IgD-negative memory B cell (primary cell): ENCODE measurements around the gene ODC1. TPM values are rescaled to one million over a fixed set of nuclear protein-coding genes. Genes with fewer than 3 reads are reported as not detected.

Experiments used
- H3K27ac Mint-ChIP-seq, 3 donors: one replicate each; pipeline ENCODE4 v1.8.0; 2020 to 2022; ENCODE audit warnings: mild to moderate bottlenecking in 3 of 3, mixed read lengths in 3 of 3, moderate library complexity in 1 of 3
- H3K27me3 Mint-ChIP-seq: one replicate; pipeline ENCODE4 v1.8.0; 2021; ENCODE audit warnings: mixed read lengths
- H3K36me3 Mint-ChIP-seq: one replicate; pipeline ENCODE4 v1.8.0; 2020; ENCODE audit warnings: mild to moderate bottlenecking, mixed read lengths
- H3K4me1 Mint-ChIP-seq, 3 donors: one replicate each; pipeline ENCODE4 v1.8.0; 2020 to 2022; ENCODE audit warnings: mixed read lengths in 3 of 3, mild to moderate bottlenecking in 1 of 3
- H3K4me3 Mint-ChIP-seq, 4 donors: one replicate each; pipeline ENCODE4 v1.8.0; 2020 to 2022; ENCODE audit warnings: mild to moderate bottlenecking in 4 of 4, mixed read lengths in 4 of 4, moderate library complexity in 3 of 4
- H3K9me3 Mint-ChIP-seq, 3 donors: one replicate each; pipeline ENCODE4 v1.8.0; 2020 to 2021; ENCODE audit warnings: mixed read lengths in 3 of 3, mild to moderate bottlenecking in 1 of 3
- polyA plus RNA-seq: library from polyadenylated mRNA; unstranded; fragments of 300-500 nt; fragmentation: Illumina TruSeq; gene quantifications from one replicate; pipeline ENCODE4 v1.2.3, GENCODE V29; 2021

ODC1 gene
- polyA plus RNA-seq, 1 donor from 2014 or later = 207 TPM

DNA sequence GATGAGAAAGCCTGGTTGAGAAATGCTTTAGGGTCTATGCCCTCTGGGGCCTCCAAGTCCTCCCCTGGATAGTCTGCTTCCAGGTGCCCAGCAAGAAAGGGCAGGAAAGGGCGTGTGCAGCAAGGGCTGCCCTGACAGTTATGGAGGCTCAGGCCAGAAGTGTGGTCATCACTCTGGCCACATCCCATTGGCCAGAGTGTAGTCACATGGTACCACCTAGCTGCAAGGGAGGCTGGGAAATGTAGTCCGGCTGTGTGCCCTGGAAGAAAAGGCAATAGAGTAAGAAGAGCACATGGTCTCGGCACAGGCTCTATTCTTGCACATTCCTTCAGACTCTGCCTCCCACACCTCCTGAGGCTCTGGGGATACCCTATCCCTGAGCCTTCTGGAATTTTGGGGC lies 35.7 kb downstream of the ODC1 start:
- peaks cover 39 to 51% (median 48%) of the 10 kb centered on the region in 3 donors for H3K4me1 Mint-ChIP-seq
- H3K4me3 Mint-ChIP-seq = no peak overlapping the region
- H3K27me3 Mint-ChIP-seq = no peaks in the 10 kb centered on the region
- peaks cover 2% of the 10 kb centered on the region for H3K36me3 Mint-ChIP-seq
- no peaks in the 10 kb centered on the region for H3K9me3 Mint-ChIP-seq
- peak overlapping the region in 2 of 3 donors; percentile 81 to 86 for H3K27ac Mint-ChIP-seq

DNA sequence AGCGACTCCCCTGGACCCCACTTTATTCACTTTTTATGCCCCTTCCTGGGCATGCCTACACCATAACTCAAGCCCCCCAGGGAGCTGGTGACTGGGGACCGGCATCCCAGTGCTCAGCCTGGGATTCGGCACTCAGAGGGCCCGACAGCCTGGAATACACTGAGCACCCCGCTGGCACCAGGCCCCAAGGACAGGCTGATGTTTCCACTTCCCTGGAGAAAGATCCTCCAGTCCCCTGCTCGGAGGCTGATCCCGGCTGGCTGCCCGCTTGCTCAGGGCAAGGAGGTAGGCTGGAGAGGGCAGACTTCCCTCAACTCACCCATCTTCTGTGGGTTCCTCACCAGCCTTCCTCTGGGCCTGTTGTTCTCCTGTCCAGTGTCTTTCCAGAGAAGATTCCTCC lies 36.6 kb downstream of the ODC1 start:
- Mint-ChIP-seq H3K27ac (peak overlapping the region in 2 of 3 donors; percentile 86 to 95), H3K4me1 (peaks cover 47 to 58% (median 56%) of the 10 kb centered on the region in 3 donors), H3K36me3 (no peaks in the 10 kb centered on the region), H3K27me3 (no peaks in the 10 kb centered on the region), H3K4me3 (peak overlapping the region in 1 of 4 donors; percentile 8), H3K9me3 (no peaks in the 10 kb centered on the region)

DNA sequence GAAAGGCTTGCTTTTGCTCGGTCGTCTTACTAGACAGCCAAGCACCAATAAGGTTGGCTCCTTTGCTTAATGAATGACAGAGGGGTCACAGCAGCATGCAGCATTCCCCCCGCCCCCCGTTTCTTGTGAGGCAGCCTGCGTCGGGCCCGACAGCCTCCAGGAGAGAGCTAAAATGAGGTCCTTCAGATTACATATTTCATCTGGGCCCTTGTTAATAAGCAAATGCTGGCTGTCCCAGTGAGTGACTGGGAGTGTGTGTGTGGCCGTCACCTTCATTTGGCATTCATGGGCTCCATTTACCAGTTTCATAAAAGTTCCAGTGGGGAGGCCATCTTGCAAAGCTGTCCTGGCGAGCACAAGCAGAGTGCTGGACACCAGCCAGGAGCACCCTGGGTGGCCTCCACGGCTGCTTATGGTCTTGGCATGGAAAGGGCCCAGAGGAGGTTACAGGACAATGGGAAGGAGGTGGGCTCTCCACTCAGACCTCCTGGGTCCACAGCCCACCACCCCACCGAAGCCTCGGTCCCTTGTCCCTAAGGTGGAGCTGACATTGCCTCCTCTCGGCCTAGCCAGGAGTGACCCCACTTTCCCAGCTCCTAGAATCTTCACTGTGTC lies 37.2 kb downstream of the ODC1 start:
- Mint-ChIP-seq H3K9me3 (no peaks in the 10 kb centered on the region), H3K4me1 (peaks cover 48 to 59% (median 57%) of the 10 kb centered on the region in 3 donors), H3K27me3 (no peaks in the 10 kb centered on the region), H3K27ac (peak overlapping the region; percentile 83 to 96 (median 95)), H3K36me3 (no peaks in the 10 kb centered on the region), H3K4me3 (peak overlapping the region; percentile 57 to 96 (median 84))

DNA sequence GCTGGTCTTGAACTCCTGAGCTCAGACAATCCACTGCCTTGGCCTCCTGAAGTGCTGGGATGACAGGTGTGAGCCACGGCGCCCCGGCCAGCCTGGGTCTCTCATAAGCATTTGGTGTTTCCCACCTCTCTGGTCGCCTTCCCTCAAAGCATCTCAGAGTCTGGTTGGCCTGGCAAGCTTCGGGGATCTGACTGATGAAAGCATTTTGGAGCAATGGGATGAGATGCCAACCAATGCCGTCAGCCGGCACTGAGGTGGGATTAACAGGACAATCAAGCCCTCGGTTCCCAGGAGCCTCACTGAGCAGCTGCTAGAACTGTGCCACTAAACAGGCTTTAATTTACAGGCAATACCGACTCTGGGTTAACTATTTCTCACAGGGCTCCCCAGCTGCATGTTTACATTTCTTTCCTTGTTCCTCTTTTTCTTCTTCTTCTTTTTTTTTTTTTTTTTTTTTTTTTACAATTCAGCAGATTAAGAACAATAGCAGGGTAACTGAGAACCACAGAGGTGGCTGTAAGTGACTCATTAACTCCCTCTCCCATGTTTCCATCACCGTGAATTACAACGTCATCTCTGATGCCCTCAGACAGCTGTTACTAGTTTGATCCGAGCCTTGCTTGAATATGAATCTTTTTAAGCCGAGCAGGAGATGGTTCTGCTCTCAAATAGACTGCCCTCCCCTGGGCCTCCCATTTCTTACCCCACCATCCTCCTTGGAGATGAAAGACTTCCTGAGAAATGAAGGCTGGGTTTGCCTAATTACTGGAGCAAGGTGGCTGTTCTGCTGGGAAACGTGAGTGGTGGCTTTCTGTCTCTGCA lies 37.9 kb downstream of the ODC1 start:
- Mint-ChIP-seq H3K4me3 (peak overlapping the region; percentile 57 to 96 (median 84)), H3K27ac (peak overlapping the region; percentile 83 to 96 (median 95)), H3K36me3 (no peaks in the 10 kb centered on the region), H3K27me3 (no peaks in the 10 kb centered on the region), H3K4me1 (peaks cover 48 to 59% (median 57%) of the 10 kb centered on the region in 3 donors), H3K9me3 (no peaks in the 10 kb centered on the region)

DNA sequence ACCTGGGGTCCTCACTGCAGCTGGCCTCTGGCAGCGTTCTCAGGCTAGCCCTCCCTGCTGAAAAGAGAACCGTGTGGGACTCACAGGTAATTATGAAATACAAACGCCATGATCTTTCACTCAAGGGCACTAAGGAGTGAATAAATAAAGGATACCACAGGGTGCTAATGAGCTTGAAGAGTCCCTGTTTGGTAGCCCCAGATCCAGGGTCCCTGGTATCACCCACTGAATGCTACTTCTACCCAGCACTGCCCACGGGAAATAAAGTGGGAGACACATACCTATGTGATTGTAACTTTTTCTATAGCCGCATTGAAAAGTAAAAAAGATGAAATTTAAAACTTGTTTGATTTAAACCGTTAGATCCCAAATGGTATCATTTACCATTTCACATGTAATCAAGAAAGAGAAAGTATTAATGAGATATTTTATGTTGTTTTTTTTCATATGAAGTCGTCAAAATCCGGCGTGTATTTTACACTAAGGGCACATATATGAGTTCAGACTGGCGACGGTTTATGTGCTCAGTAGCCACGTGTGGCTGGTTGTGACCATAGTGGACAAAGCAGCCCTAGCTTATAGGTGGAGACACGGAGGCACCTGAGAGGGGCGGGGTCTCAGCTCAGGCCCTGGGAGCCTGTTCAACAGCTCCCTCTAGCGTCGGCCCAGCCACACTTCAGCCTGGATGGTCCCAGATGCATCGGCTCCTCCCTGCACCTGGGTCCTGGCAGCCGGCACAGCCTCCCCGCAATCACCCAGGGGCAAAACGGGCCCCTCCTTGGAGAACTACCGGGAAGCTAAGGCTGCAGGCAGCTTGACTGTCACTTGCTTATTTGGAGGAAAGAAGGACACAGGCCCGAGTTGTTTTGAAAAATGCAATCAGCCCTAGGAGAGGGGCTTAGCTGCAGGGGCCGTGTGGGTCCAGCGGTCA lies 39.2 kb downstream of the ODC1 start:
- Mint-ChIP-seq H3K9me3 (no peaks in the 10 kb centered on the region), H3K36me3 (no peaks in the 10 kb centered on the region), H3K27me3 (no peaks in the 10 kb centered on the region), H3K27ac (peak overlapping the region; percentile 83 to 96 (median 95)), H3K4me1 (peaks cover 44 to 53% (median 51%) of the 10 kb centered on the region in 3 donors), H3K4me3 (peak overlapping the region; percentile 70 to 96 (median 85))

DNA sequence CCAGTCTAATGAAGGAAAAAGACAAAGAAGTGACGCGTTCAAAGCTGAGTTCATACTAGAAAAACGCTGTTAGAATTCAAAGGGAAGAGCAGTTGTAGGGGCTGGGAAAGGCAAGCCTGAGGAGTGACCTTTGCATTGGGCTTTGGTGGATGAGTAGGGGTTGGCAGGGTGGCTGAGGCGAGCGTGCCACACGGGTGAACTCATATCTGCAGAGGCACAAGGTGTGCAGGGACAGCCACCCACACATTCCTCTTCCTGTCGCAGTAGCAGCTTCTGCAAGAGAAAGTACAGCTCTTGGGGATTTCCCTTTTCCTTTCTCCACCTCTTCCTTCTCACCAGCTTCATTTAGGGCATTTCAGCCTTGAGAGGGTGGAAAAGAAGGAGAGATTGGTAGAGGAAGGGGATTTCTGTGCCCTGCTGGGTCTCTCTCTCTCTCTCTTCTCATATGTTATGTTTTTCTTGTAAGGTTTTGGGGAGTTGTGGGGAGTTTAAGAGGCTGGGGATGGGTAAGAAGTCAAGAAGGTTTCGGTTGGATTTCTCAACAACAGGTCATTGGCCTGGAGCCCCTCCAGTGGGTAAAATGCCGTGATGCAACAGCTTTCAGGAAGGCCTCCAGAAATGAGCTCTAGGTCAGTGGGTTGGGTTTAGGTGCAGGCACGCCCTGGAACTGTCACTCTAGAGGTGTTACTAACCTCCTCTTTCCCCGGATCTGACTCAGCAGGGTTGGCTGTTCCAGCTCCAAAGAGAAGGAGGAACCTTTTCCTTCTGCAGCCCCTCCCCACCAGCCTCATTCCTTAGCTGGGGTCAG lies 40.1 kb downstream of the ODC1 start:
- Mint-ChIP-seq H3K4me1 (peaks cover 42 to 49% (median 49%) of the 10 kb centered on the region in 3 donors), H3K4me3 (peak overlapping the region; percentile 70 to 96 (median 85)), H3K9me3 (no peaks in the 10 kb centered on the region), H3K36me3 (no peaks in the 10 kb centered on the region), H3K27me3 (no peaks in the 10 kb centered on the region), H3K27ac (peak overlapping the region; percentile 83 to 96 (median 95))

DNA sequence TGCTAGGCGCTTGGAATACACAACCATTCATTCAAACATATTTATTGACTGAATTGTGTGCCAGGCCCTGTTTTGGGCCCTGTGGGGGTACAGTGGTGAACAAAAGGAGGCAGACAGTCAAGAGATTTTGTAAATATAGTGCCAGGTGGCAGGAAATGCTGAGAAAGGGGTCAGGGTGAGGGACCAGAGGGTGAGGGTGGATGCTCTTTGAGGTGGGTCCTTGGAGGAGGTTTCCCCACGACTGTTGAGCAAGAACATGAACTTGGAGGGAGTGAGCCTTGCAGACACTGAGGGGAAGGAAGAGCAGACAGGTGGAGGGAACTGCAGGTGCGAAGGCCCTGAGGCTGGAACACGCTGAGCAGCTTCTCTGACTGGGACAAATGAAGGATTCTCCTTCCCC lies 40.7 kb downstream of the ODC1 start:
- peaks cover 39 to 48% (median 44%) of the 10 kb centered on the region in 3 donors for H3K4me1 Mint-ChIP-seq

DNA sequence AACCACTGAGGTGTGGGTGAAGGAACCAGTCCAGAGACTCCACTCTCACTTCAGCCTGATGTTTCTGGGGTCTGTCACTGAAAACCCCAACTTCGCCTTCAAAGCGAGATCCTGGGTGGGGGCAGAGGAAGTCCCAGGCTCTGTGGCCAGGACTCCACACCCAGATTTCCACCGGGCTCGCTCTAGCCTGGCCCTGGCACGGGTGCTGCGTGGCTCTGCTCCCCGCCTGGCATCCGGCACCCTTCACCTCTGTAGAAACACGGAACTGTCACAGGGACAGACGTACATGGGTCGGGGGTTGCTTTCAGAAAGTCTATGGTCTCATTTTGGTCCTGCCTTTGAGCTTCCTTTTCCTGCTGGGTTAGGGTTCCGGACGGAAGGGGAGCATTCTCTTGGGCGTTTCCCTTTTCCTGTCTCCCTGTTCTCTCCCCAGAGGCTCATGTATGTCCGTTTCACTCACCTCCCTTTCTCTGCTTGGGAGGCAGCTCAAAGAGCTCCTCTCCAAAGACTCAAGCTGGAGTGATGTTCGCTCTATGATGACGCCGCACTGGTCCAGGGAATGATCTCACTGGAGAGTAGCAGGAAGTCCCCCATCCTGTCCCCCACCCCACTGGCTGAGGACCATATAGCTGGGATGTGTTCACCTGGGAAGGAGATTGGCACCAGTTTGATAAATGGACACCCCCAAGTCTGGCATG lies 41.5 kb downstream of the ODC1 start:
- Mint-ChIP-seq H3K27me3 (no peaks in the 10 kb centered on the region), H3K27ac (peak overlapping the region in 2 of 3 donors; percentile 83 to 95), H3K4me3 (peak overlapping the region in 1 of 4 donors; percentile 38), H3K36me3 (no peaks in the 10 kb centered on the region), H3K4me1 (peaks cover 39 to 45% (median 43%) of the 10 kb centered on the region in 3 donors), H3K9me3 (no peaks in the 10 kb centered on the region)

More for the DNA sequence above, 40.7 kb downstream of the ODC1 start:
- no peaks in the 10 kb centered on the region for H3K9me3 Mint-ChIP-seq
- H3K4me3 Mint-ChIP-seq = peak overlapping the region in 3 of 4 donors; percentile 81 to 96 (median 89)
- H3K36me3 Mint-ChIP-seq = no peaks in the 10 kb centered on the region
- H3K27ac Mint-ChIP-seq = peak overlapping the region; percentile 83 to 96 (median 95)
- no peaks in the 10 kb centered on the region for H3K27me3 Mint-ChIP-seq

DNA sequence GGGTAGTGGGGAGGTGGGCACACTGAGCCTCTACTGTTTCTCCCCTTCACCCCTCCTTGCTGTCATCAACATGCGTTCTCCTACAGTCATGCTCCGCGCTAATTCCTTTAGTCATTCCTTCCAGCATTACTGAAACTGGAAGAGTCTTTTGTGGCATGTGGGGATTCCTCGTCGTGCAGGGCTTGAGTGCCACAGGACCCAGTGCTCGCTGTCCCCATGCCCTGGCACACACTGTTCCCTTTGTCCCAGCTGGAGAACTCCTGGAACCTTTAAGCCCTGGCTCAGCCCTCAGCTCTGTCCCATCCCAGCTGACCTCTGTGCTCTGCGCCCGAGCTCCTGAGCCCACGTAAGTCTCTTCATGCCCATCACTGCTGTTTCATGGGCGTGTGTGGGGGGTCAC lies 42.1 kb downstream of the ODC1 start:
- Mint-ChIP-seq H3K4me1 (peaks cover 42 to 49% (median 48%) of the 10 kb centered on the region in 3 donors), H3K27ac (no peak overlapping the region), H3K27me3 (no peaks in the 10 kb centered on the region), H3K4me3 (no peak overlapping the region), H3K9me3 (no peaks in the 10 kb centered on the region), H3K36me3 (no peaks in the 10 kb centered on the region)

DNA sequence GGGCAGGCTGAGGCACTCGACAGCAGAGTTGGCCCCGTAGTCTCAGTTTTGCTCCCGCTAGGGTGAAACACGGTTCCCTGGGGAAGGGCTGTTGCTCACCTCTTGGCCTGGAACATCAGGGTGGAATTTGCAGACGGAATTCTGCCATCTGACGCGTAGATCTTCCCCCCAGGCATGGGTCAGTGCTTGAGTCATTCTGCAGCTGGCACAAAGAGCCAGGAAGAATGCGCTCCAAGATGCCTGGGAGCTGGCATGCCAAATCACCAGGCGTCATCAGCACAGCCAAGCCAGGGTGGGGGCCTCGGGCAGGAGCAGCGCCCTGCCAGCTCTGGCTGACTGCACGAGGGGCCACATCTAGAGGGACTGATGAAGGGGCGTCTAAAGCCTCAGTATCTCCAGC lies 42.7 kb downstream of the ODC1 start:
- no peak overlapping the region for H3K4me3 Mint-ChIP-seq
- H3K27me3 Mint-ChIP-seq = no peaks in the 10 kb centered on the region
- H3K4me1 Mint-ChIP-seq = peaks cover 39 to 49% (median 46%) of the 10 kb centered on the region in 3 donors
- peak overlapping the region in 1 of 3 donors; percentile 31 for H3K27ac Mint-ChIP-seq
- H3K9me3 Mint-ChIP-seq = no peaks in the 10 kb centered on the region
- H3K36me3 Mint-ChIP-seq = no peaks in the 10 kb centered on the region

DNA sequence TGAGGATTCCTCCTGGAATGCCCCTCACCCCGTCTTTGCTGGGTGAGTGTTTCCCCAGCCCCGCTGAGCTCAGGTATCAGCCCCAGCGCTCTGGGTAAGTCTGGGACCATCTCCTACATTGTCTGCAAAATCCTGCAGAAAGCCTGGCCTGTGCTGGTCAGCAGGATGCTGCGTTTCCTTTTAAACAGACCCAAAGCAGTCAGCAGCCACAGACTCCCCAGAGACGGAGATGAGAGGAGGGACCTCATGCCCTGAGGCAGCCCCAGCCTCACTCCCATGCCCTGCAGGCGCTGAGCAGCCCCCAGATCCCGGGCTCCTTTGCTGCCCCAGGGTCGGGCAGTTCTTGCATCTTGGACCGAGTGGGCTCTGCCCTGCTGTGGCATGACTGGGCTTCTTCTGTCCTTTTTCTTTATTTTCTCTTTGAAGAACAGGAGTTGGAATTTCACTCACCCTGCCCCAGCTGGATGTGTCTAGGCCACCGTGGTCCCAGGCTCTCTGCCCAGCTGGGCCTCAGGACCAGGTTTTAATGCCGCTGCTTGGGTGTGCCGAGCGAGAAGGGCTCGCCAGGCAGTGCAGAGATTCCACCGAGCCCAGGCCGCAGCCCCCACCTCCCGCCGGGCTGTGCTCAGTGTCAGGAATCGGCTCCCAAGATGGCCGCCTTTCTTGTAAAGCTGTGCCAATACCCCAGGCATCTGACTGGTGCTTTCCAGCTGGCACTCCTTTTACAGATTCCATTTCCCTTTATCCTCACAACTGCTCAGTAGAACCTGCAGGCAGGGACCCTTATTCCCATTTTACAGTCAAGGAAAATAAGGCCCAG lies 43.6 kb downstream of the ODC1 start:
- no peaks in the 10 kb centered on the region for H3K36me3 Mint-ChIP-seq
- no peak overlapping the region for H3K4me3 Mint-ChIP-seq
- H3K27ac Mint-ChIP-seq = peak overlapping the region in 2 of 3 donors; percentile 25 to 65
- no peaks in the 10 kb centered on the region for H3K27me3 Mint-ChIP-seq
- H3K9me3 Mint-ChIP-seq = no peaks in the 10 kb centered on the region
- peaks cover 32 to 45% (median 39%) of the 10 kb centered on the region in 3 donors for H3K4me1 Mint-ChIP-seq

DNA sequence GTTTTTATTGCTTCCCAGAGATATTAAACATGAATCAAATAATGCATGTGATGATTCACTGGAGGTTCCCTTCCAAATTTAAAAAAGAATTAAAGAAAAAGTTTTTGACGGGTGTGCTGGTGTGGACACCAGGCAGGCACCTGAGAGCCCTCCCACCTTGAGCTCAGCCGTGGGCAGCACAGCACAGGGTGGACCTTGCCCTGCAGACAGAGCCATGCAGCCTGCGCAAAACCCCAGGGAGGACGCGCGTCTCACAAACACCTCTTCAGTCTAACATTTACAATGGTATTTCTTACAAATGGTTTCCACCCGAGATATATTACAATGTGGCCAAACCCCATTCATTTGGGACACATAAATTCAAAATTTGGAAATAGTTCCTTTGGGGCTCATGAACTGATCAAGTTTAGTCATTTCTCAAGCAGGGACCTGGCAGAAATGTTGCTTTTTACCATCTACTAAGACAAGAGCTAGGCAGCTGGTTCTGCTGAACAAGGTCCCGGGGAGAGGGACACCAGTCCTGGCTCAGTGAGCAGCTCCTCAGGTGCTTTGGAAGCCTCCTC lies 45.4 kb downstream of the ODC1 start:
- Mint-ChIP-seq H3K4me1 (peaks cover 20 to 32% (median 23%) of the 10 kb centered on the region in 3 donors), H3K36me3 (no peaks in the 10 kb centered on the region), H3K27me3 (no peaks in the 10 kb centered on the region), H3K27ac (no peak overlapping the region), H3K9me3 (no peaks in the 10 kb centered on the region), H3K4me3 (peak overlapping the region in 1 of 4 donors; percentile 27)
